ENCODE results near the gene ADD3.

GRCh38 chr10:110005719-110006118, 2.1 kb upstream of the ADD3 start:
- TF ChIP-seq MAX (IDR thresholded peaks at IDR 0.05; ENCODE audit: low read depth, low read length) (no peak), MYC (IDR thresholded peaks at IDR 0.05; ENCODE audit: low read depth, low read length) (no peak)

Data from NB4 (cell line).